H1 (cell line): Measurements from ENCODE around the gene OR2H1. TPM values are rescaled to one million over a fixed set of nuclear protein-coding genes. Genes with fewer than 3 reads are reported as not detected.
A peak's percentile ranks its signal among the peaks of the same experiment; 100 is the strongest.

Experiments used
- CTCF ChIA-PET: fragments of 300-600 bp; sonication (Branson Sonifier 250); formaldehyde crosslinking; loops from one replicate; lab custom pipeline; 2021; ENCODE audit not compliant: partially characterized antibody; lab: Charles Lee
- POLR2A ChIA-PET: fragments of 300-600 bp; sonication (Branson Sonifier 250); formaldehyde crosslinking; loops from one replicate; lab custom pipeline; 2021; ENCODE audit warnings: inconsistent platforms; ENCODE audit not compliant: partially characterized antibody; lab: Charles Lee
- DNase-seq, 2 experiments: peaks; one replicate each; pipeline versions ENCODE4 v3.0.0 to v3.0.0-alpha.2; 2010 to 2022; ENCODE audit warnings: low spot score in 2 of 2, low read depth in 1 of 2, mixed read lengths in 1 of 2
- FAIRE-seq: peaks from 2 replicates; lab custom pipeline; 2011; peaks lifted over from hg19 to GRCh38; lab: Jason Lieb, UNC
- H2AFZ ChIP-seq: 2 replicates; pipeline ENCODE4 v1.8.1; 2012; ENCODE audit warnings: low read length, inconsistent platforms
- H2AK5ac ChIP-seq: 2 replicates; pipeline ENCODE4 v1.6.1; 2013; ENCODE audit warnings: low read depth, low read length
- H2BK120ac ChIP-seq: replicated peaks from 2 replicates; pipeline ENCODE3; 2013; ENCODE audit warnings: low read depth, low read length, inconsistent platforms
- H2BK12ac ChIP-seq: 2 replicates; pipeline ENCODE4 v1.6.1; 2013; ENCODE audit warnings: low read depth, low read length
- H2BK15ac ChIP-seq: 2 replicates; pipeline ENCODE4 v1.6.1; 2013; ENCODE audit warnings: low read length
- H2BK20ac ChIP-seq: 2 replicates; pipeline ENCODE4 v1.6.1; 2013; ENCODE audit warnings: low read length
- H2BK5ac ChIP-seq: 2 replicates; pipeline ENCODE4 v1.6.1; 2013; ENCODE audit warnings: low read depth, low read length
- H3K14ac ChIP-seq: 2 replicates; pipeline ENCODE4 v1.6.1; 2013; ENCODE audit warnings: inconsistent platforms; ENCODE audit not compliant: insufficient read length
- H3K18ac ChIP-seq: 2 replicates; pipeline ENCODE4 v1.6.1; 2013; ENCODE audit warnings: low read length; ENCODE audit errors: extremely low read depth
- H3K23ac ChIP-seq: 2 replicates; pipeline ENCODE4 v1.6.1; 2013; ENCODE audit warnings: inconsistent platforms; ENCODE audit not compliant: insufficient read length
- H3K23me2 ChIP-seq: 2 replicates; pipeline ENCODE4 v1.6.1; 2013; ENCODE audit warnings: low read depth, low read length
- H3K27ac ChIP-seq: 2 replicates; pipeline ENCODE4 v1.6.1; 2011; ENCODE audit warnings: low read depth, low read length, inconsistent platforms
- H3K27me3 ChIP-seq, 4 experiments: replicated peaks in 1 of 4; 1 replicate in 1 of 4; 2 replicates in 3 of 4; pipeline versions ENCODE4 v1.6.1 to v1.8.1; 2011 to 2013; ENCODE audit warnings: low read length in 3 of 4, mild to moderate bottlenecking in 3 of 4, inconsistent platforms in 2 of 4, mixed read lengths in 2 of 4, moderate library complexity in 1 of 4; ENCODE audit not compliant: control insufficient read depth in 3 of 4, insufficient read depth in 3 of 4; ENCODE audit errors: extremely low read depth in 1 of 4
- H3K36me3 ChIP-seq, 4 experiments: 2 replicates each; pipeline versions ENCODE4 v1.6.1 to v1.8.1; 2011 to 2013; ENCODE audit warnings: mild to moderate bottlenecking in 4 of 4, low read length in 3 of 4, moderate library complexity in 2 of 4, control low read depth in 1 of 4, inconsistent platforms in 1 of 4; ENCODE audit not compliant: insufficient read depth in 4 of 4, control insufficient read depth in 2 of 4
- H3K4ac ChIP-seq: replicated peaks from 2 replicates; pipeline ENCODE3; 2013; ENCODE audit warnings: low read length, low read depth, mixed read lengths, inconsistent platforms; ENCODE audit not compliant: insufficient read length
- H3K4me1 ChIP-seq, 4 experiments: replicated peaks in 1 of 4; 1 replicate in 1 of 4; 2 replicates in 3 of 4; pipeline versions ENCODE4 v1.6.1 to v1.8.1; 2011 to 2013; ENCODE audit warnings: low read length in 3 of 4, inconsistent platforms in 2 of 4, mixed read lengths in 1 of 4; ENCODE audit not compliant: insufficient read depth in 4 of 4, control insufficient read depth in 3 of 4
- H3K4me2 ChIP-seq, 2 experiments: 2 replicates each; pipeline versions ENCODE4 v1.6.1 to v1.8.1; 2011 to 2013; ENCODE audit warnings: low read depth in 2 of 2, low read length in 2 of 2, control low read depth in 1 of 2, inconsistent platforms in 1 of 2, mild to moderate bottlenecking in 1 of 2; ENCODE audit not compliant: insufficient read depth in 1 of 2
- H3K4me3 ChIP-seq, 4 experiments: fragments of 200-600, 300-600 bp in 1 of 4; sonication (generic), shearing (Covaris generic), sonication (Bioruptor Twin) in 1 of 4; 2 replicates each; pipeline versions ENCODE4 v1.5.1 to v1.8.1; 2011 to 2016; ENCODE audit warnings: low read length in 4 of 4, low read depth in 3 of 4, control low read depth in 2 of 4, inconsistent platforms in 2 of 4, mild to moderate bottlenecking in 2 of 4, mixed read lengths in 1 of 4, moderate library complexity in 1 of 4; ENCODE audit not compliant: insufficient read depth in 2 of 4; ENCODE audit errors: extremely low read depth in 1 of 4
- H3K56ac ChIP-seq: replicated peaks from 2 replicates; pipeline ENCODE3; 2013; ENCODE audit warnings: low read depth, mild to moderate bottlenecking, mixed read lengths, low read length, inconsistent platforms; ENCODE audit not compliant: insufficient read length
- H3K79me1 ChIP-seq: 2 replicates; pipeline ENCODE4 v1.6.1; 2013; ENCODE audit warnings: low read depth, low read length, control low read depth
- H3K79me2 ChIP-seq, 2 experiments: 2 replicates each; pipeline versions ENCODE4 v1.6.1 to v1.8.1; 2012 to 2013; ENCODE audit warnings: low read length in 2 of 2, mild to moderate bottlenecking in 2 of 2, inconsistent platforms in 1 of 2; ENCODE audit not compliant: insufficient read depth in 2 of 2, control insufficient read depth in 1 of 2
- H3K9ac ChIP-seq, 4 experiments: replicated peaks in 1 of 4; 1 replicate in 1 of 4; 2 replicates in 3 of 4; pipeline versions ENCODE4 v1.6.1 to v1.8.1; 2011 to 2013; ENCODE audit warnings: low read depth in 3 of 4, low read length in 3 of 4, control low read depth in 2 of 4, mild to moderate bottlenecking in 2 of 4, moderate library complexity in 2 of 4, inconsistent platforms in 1 of 4; ENCODE audit errors: extremely low read depth in 1 of 4
- H3K9me3 ChIP-seq, 2 experiments: 2 replicates each; pipeline versions ENCODE4 v1.6.1 to v1.8.1; 2012 to 2013; ENCODE audit warnings: mild to moderate bottlenecking in 2 of 2, moderate library complexity in 2 of 2, control low read depth in 1 of 2, inconsistent platforms in 1 of 2, low read depth in 1 of 2, low read length in 1 of 2, mixed read lengths in 1 of 2; ENCODE audit not compliant: insufficient read depth in 2 of 2
- H4K20me1 ChIP-seq, 2 experiments: replicated peaks in 1 of 2; 2 replicates each; pipeline versions ENCODE3 to v1.8.1; 2011 to 2013; ENCODE audit warnings: inconsistent platforms in 2 of 2, low read length in 2 of 2, mild to moderate bottlenecking in 1 of 2; ENCODE audit not compliant: insufficient read depth in 2 of 2, control insufficient read depth in 1 of 2
- H4K5ac ChIP-seq: 2 replicates; pipeline ENCODE4 v1.6.1; 2013; ENCODE audit warnings: low read length, low read depth, mixed read lengths, inconsistent platforms; ENCODE audit not compliant: insufficient read length
- H4K8ac ChIP-seq: 2 replicates; pipeline ENCODE4 v1.8.0; 2013; ENCODE audit warnings: mild to moderate bottlenecking, moderate library complexity, low read length, inconsistent platforms; ENCODE audit not compliant: insufficient read depth; ENCODE audit errors: extremely low read depth
- H4K91ac ChIP-seq: replicated peaks from 2 replicates; pipeline ENCODE3; 2013; ENCODE audit warnings: low read length, mixed read lengths, inconsistent platforms; ENCODE audit not compliant: insufficient read length
- CHD2 ChIP-seq: IDR thresholded peaks from 2 replicates; pipeline ENCODE4 v1.6.1; 2012; ENCODE audit warnings: low read length, improper control_type of control experiment
- WGBS, 2 experiments: shearing (Covaris generic) in 1 of 2; methylation state at CpG; one replicate each; pipeline versions ENCODE4 v1.1.6 to v1.1.7; 2013 to 2015; ENCODE audit warnings: low lambda C conversion rate in 2 of 2, mixed read lengths in 2 of 2, inconsistent platforms in 1 of 2, low coverage in 1 of 2, missing lambda C conversion rate in 1 of 2; ENCODE audit not compliant: insufficient replicate concordance in 2 of 2, insufficient coverage in 1 of 2, insufficient read length in 1 of 2; ENCODE audit errors: extremely low coverage in 1 of 2, missing lambda C conversion rate in 1 of 2; 5-methylcytosine and 5-hydroxymethylcytosine counted together
- polyA plus RNA-seq, 7 experiments: library from polyadenylated mRNA; depleted of rRNA in 3 of 7; stranded (reverse) in 5 of 7; unstranded in 2 of 7; fragments of >200 nt in 5 of 7; fragments of 200-250 nt in 2 of 7; gene quantifications; 1 replicate in 5 of 7; 2 replicates in 1 of 7; 4 replicates in 1 of 7; pipeline versions ENCODE4 v1.2.1 to v1.2.3, GENCODE V29; 2011 to 2013; ENCODE audit warnings: missing spikeins in 2 of 7, mixed read lengths in 2 of 7
- total RNA-seq: library from RNA; stranded (reverse); fragmentation: NEBNext Ultra II Directional; extraction: Animal tissue kit (Norgen Biotek cat#: 25700); gene quantifications from 2 replicates; pipeline ENCODE4 v1.2.1, GENCODE V29; 2021

Gene OR2H1
- total and polyA plus RNA-seq, 2 of the 8 experiments (the other 6 are each of a cell fraction or from before 2014, with no cell fraction given): not detected

GRCh38 chr6:29494131-29494530 is 37.2 kb downstream of the OR2H1 start:
- H3K36me3 ChIP-seq: no peaks in the 10 kb centered on the region
- no peaks in the 10 kb centered on the region for H4K20me1 ChIP-seq
- no peak overlapping the region for H3K23ac ChIP-seq
- no peak overlapping the region for H2BK12ac ChIP-seq
- no peak overlapping the region for H2BK5ac ChIP-seq
- no peaks in the 10 kb centered on the region for H3K4me1 ChIP-seq
- H3K79me1 ChIP-seq: no peaks in the 10 kb centered on the region
- POLR2A ChIA-PET: interaction anchor here (1.5 kb wide), 1 partner anchor 103 kb away, joined by 5 read pairs; no protein-coding TSS in a partner anchor
- H2AFZ ChIP-seq: 0 out of 2 replicates have a peak overlapping the region, but pooled peaks have one; percentile 10
- no peak overlapping the region for H3K27ac ChIP-seq
- H4K5ac ChIP-seq: no peak overlapping the region
- H2BK120ac ChIP-seq: no peak overlapping the region
- H3K79me2 ChIP-seq: no peaks in the 10 kb centered on the region
- CTCF ChIA-PET: interaction anchor here (1.0 kb wide), 2 partner anchors 13 to 96 kb away, joined by 3 read pairs; no protein-coding TSS in a partner anchor
- no peak overlapping the region for H3K9ac ChIP-seq
- H3K4me3 ChIP-seq: no peak overlapping the region
- no peak overlapping the region for H2AK5ac ChIP-seq
- no peak overlapping the region for H4K91ac ChIP-seq
- no peak overlapping the region for H4K8ac ChIP-seq
- H3K56ac ChIP-seq: no peak overlapping the region
- no peak overlapping the region for H2BK20ac ChIP-seq
- H3K27me3 ChIP-seq: no peaks in the 10 kb centered on the region
- H2BK15ac ChIP-seq: no peak overlapping the region
- 92% methylated on average over 2 of the region's 2 CpGs; no CpG with 5 or more reads in 1 of the 2 experiments for WGBS, 2 experiments
- no peak overlapping the region for H3K4me2 ChIP-seq
- FAIRE-seq (no peak), DNase-seq (no peak)
- no peak overlapping the region for H3K14ac ChIP-seq
- no peaks in the 10 kb centered on the region for H3K23me2 ChIP-seq
- no peaks in the 10 kb centered on the region for H3K9me3 ChIP-seq
- H3K4ac ChIP-seq: no peak overlapping the region
- H3K18ac ChIP-seq: no peak overlapping the region
- no peak for TF ChIP-seq CHD2
